ENCODE measurements around the gene DCBLD2.

GRCh38 chr3:98884675-98885371, 16.7 kb downstream of the DCBLD2 start:
- TF ChIP-seq, protein P1, sequence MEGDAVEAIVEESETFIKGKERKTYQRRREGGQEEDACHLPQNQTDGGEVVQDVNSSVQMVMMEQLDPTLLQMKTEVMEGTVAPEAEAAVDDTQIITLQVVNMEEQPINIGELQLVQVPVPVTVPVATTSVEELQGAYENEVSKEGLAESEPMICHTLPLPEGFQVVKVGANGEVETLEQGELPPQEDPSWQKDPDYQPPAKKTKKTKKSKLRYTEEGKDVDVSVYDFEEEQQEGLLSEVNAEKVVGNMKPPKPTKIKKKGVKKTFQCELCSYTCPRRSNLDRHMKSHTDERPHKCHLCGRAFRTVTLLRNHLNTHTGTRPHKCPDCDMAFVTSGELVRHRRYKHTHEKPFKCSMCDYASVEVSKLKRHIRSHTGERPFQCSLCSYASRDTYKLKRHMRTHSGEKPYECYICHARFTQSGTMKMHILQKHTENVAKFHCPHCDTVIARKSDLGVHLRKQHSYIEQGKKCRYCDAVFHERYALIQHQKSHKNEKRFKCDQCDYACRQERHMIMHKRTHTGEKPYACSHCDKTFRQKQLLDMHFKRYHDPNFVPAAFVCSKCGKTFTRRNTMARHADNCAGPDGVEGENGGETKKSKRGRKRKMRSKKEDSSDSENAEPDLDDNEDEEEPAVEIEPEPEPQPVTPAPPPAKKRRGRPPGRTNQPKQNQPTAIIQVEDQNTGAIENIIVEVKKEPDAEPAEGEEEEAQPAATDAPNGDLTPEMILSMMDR (IDR thresholded peaks at IDR 0.05), result no peak
- TF ChIP-seq POLR2A (IDR thresholded peaks at IDR 0.05) (no peak), POLR2AphosphoS5 (IDR thresholded peaks at IDR 0.05) (no peak)

Measured in prostate gland (tissue), 2 donors.